ENCODE data around the gene KCNH3. TPM values are rescaled to one million over a fixed set of nuclear protein-coding genes. Genes with fewer than 3 reads are reported as not detected.

KCNH3 gene
- total and polyA plus RNA-seq, 5 donors from 2014 or later: 1.1 to 2.1 (median 1.3) TPM

GRCh38 chr12:49567302-49567610 lies 28.4 kb downstream of the KCNH3 start:
- no peaks in the 10 kb centered on the region for H3K27me3 ChIP-seq (ENCODE audit: control insufficient read depth, insufficient read depth, low read length)
- H3K36me3 Mint-ChIP-seq: peaks cover 20% of the 10 kb centered on the region
- peak overlapping the region; percentile 97 to 100 (median 98) for H3K4me3 Mint-ChIP-seq
- DNase-seq (no peak), ATAC-seq (ENCODE audit: low read depth in 2 of 2) (peak; percentile 3 to 7)
- peaks cover 60% of the 10 kb centered on the region for H3K4me1 ChIP-seq (ENCODE audit: control insufficient read depth, insufficient read depth, low read length, poor library complexity, severe bottlenecking)
- H3K36me3 ChIP-seq (ENCODE audit: control insufficient read depth, insufficient read depth, low read length): peaks cover 23% of the 10 kb centered on the region
- H3K27ac ChIP-seq (ENCODE audit: insufficient read depth, low read length, poor library complexity, severe bottlenecking): peak overlapping the region; percentile 93
- peak overlapping the region; percentile 97 to 99 (median 99) for H3K27ac Mint-ChIP-seq
- no peaks in the 10 kb centered on the region for H3K9me3 ChIP-seq (ENCODE audit: control insufficient read depth in 2 of 2, low read length in 2 of 2)
- no peaks in the 10 kb centered on the region for H3K27me3 Mint-ChIP-seq
- peak overlapping the region; percentile 96 for H3K4me3 ChIP-seq (ENCODE audit: low read depth, low read length)
- no peaks in the 10 kb centered on the region for H3K9me3 Mint-ChIP-seq
- H3K4me1 Mint-ChIP-seq: peaks cover 11 to 73% (median 40%) of the 10 kb centered on the region in 4 donors

GRCh38 chr12:49567611-49568441 lies 29.0 kb downstream of the KCNH3 start, which contains the start of gene MCRS1:
MCRS1 (minus strand) TSS chr12:49568142; CDS start chr12:49566731, 1,411 bp downstream.
- Histone ChIP-seq H3K27me3 (ENCODE audit: control insufficient read depth, insufficient read depth, low read length) (no peaks in the 10 kb centered on the region), H3K4me1 (ENCODE audit: control insufficient read depth, insufficient read depth, low read length, poor library complexity, severe bottlenecking) (peaks cover 60% of the 10 kb centered on the region), H3K27ac (ENCODE audit: insufficient read depth, low read length, poor library complexity, severe bottlenecking) (peak within 1 kb of the TSS; percentile 93), H3K9me3 (ENCODE audit: control insufficient read depth in 2 of 2, low read length in 2 of 2) (no peaks in the 10 kb centered on the region), H3K4me3 (ENCODE audit: low read depth, low read length) (peak within 1 kb of the TSS; percentile 96), H3K36me3 (ENCODE audit: control insufficient read depth, insufficient read depth, low read length) (peaks cover 17% of the 10 kb centered on the region)
- peak within 1 kb of the TSS; percentile 97 to 99 (median 99) for H3K27ac Mint-ChIP-seq
- peaks cover 14% of the 10 kb centered on the region for H3K36me3 Mint-ChIP-seq
- DNase-seq: peak; percentile 86 to 96 (median 93)
- peak; percentile 86 to 87 for ATAC-seq (ENCODE audit: low read depth in 2 of 2)
- H3K4me1 Mint-ChIP-seq: peaks cover 11 to 72% (median 39%) of the 10 kb centered on the region in 4 donors
- H3K9me3 Mint-ChIP-seq: no peaks in the 10 kb centered on the region
- H3K27me3 Mint-ChIP-seq: no peaks in the 10 kb centered on the region
- peak within 1 kb of the TSS; percentile 97 to 100 (median 98) for H3K4me3 Mint-ChIP-seq

- ATAC-seq (ENCODE audit: low read depth in 2 of 2): peak; percentile 10 to 17
- peak in 1 of 3 donors; percentile 26 for DNase-seq
- H3K9me3 Mint-ChIP-seq: no peaks in the 10 kb centered on the region
- Histone ChIP-seq H3K27ac (ENCODE audit: insufficient read depth, low read length, poor library complexity, severe bottlenecking) (peak overlapping the region; percentile 93), H3K27me3 (ENCODE audit: control insufficient read depth, insufficient read depth, low read length) (no peaks in the 10 kb centered on the region), H3K4me3 (ENCODE audit: low read depth, low read length) (peak overlapping the region; percentile 96), H3K9me3 (ENCODE audit: control insufficient read depth in 2 of 2, low read length in 2 of 2) (no peaks in the 10 kb centered on the region), H3K4me1 (ENCODE audit: control insufficient read depth, insufficient read depth, low read length, poor library complexity, severe bottlenecking) (peaks cover 60% of the 10 kb centered on the region), H3K36me3 (ENCODE audit: control insufficient read depth, insufficient read depth, low read length) (peaks cover 10% of the 10 kb centered on the region)
- H3K27ac Mint-ChIP-seq: peak overlapping the region; percentile 58 to 99 (median 99)
- H3K4me3 Mint-ChIP-seq: peak overlapping the region; percentile 97 to 100 (median 98)
- H3K4me1 Mint-ChIP-seq: peaks cover 11 to 71% (median 39%) of the 10 kb centered on the region in 4 donors
- H3K27me3 Mint-ChIP-seq: no peaks in the 10 kb centered on the region
- peaks cover 13% of the 10 kb centered on the region for H3K36me3 Mint-ChIP-seq
Measured at GRCh38 chr12:49568442-49569162, 29.8 kb downstream of the KCNH3 start.

- DNase-seq (no peak), ATAC-seq (ENCODE audit: low read depth in 2 of 2) (no peak)
- H3K9me3 ChIP-seq (ENCODE audit: control insufficient read depth in 2 of 2, low read length in 2 of 2): no peaks in the 10 kb centered on the region
- Mint-ChIP-seq H3K4me3 (no peak overlapping the region), H3K9me3 (no peaks in the 10 kb centered on the region), H3K27me3 (no peaks in the 10 kb centered on the region), H3K36me3 (peaks cover 19% of the 10 kb centered on the region), H3K27ac (no peak overlapping the region), H3K4me1 (peaks cover 9 to 22% (median 15%) of the 10 kb centered on the region in 4 donors)
- no peak overlapping the region for H3K27ac ChIP-seq (ENCODE audit: insufficient read depth, low read length, poor library complexity, severe bottlenecking)
- no peak overlapping the region for H3K4me3 ChIP-seq (ENCODE audit: low read depth, low read length)
- no peaks in the 10 kb centered on the region for H3K27me3 ChIP-seq (ENCODE audit: control insufficient read depth, insufficient read depth, low read length)
- no peaks in the 10 kb centered on the region for H3K4me1 ChIP-seq (ENCODE audit: control insufficient read depth, insufficient read depth, low read length, poor library complexity, severe bottlenecking)
- H3K36me3 ChIP-seq (ENCODE audit: control insufficient read depth, insufficient read depth, low read length): no peaks in the 10 kb centered on the region
Measured at GRCh38 chr12:49577589-49578315, 38.9 kb downstream of the KCNH3 start.

GRCh38 chr12:49578471-49579112 lies 39.8 kb downstream of the KCNH3 start:
- H3K27me3 Mint-ChIP-seq: no peaks in the 10 kb centered on the region
- H3K36me3 Mint-ChIP-seq: peaks cover 21% of the 10 kb centered on the region
- no peak overlapping the region for H3K4me3 ChIP-seq (ENCODE audit: low read depth, low read length)

GRCh38 chr12:49580572-49581535 lies 42.0 kb downstream of the KCNH3 start:
- Mint-ChIP-seq H3K27me3 (no peaks in the 10 kb centered on the region), H3K36me3 (peaks cover 31% of the 10 kb centered on the region), H3K27ac (no peak overlapping the region), H3K4me1 (peaks cover 11 to 23% (median 16%) of the 10 kb centered on the region in 4 donors), H3K9me3 (no peaks in the 10 kb centered on the region), H3K4me3 (no peak overlapping the region)
- no peaks in the 10 kb centered on the region for H3K4me1 ChIP-seq (ENCODE audit: control insufficient read depth, insufficient read depth, low read length, poor library complexity, severe bottlenecking)
- H3K36me3 ChIP-seq (ENCODE audit: control insufficient read depth, insufficient read depth, low read length): peaks cover 9% of the 10 kb centered on the region
- H3K27me3 ChIP-seq (ENCODE audit: control insufficient read depth, insufficient read depth, low read length): no peaks in the 10 kb centered on the region
- no peak overlapping the region for H3K4me3 ChIP-seq (ENCODE audit: low read depth, low read length)
- DNase-seq: peak; percentile 21 to 60 (median 35)
- no peaks in the 10 kb centered on the region for H3K9me3 ChIP-seq (ENCODE audit: control insufficient read depth in 2 of 2, low read length in 2 of 2)
- no peak overlapping the region for H3K27ac ChIP-seq (ENCODE audit: insufficient read depth, low read length, poor library complexity, severe bottlenecking)
- peak; percentile 52 to 53 for ATAC-seq (ENCODE audit: low read depth in 2 of 2)

More at GRCh38 chr12:49578471-49579112, 39.8 kb downstream of the KCNH3 start:
- no peak for ATAC-seq (ENCODE audit: low read depth in 2 of 2)
- no peak overlapping the region for H3K4me3 Mint-ChIP-seq
- no peaks in the 10 kb centered on the region for H3K36me3 ChIP-seq (ENCODE audit: control insufficient read depth, insufficient read depth, low read length)
- no peaks in the 10 kb centered on the region for H3K27me3 ChIP-seq (ENCODE audit: control insufficient read depth, insufficient read depth, low read length)
- peaks cover 9 to 21% (median 16%) of the 10 kb centered on the region in 4 donors for H3K4me1 Mint-ChIP-seq
- no peaks in the 10 kb centered on the region for H3K4me1 ChIP-seq (ENCODE audit: control insufficient read depth, insufficient read depth, low read length, poor library complexity, severe bottlenecking)
- no peak for DNase-seq
- H3K9me3 Mint-ChIP-seq: no peaks in the 10 kb centered on the region
- no peak overlapping the region for H3K27ac Mint-ChIP-seq
- H3K27ac ChIP-seq (ENCODE audit: insufficient read depth, low read length, poor library complexity, severe bottlenecking): no peak overlapping the region
- H3K9me3 ChIP-seq (ENCODE audit: control insufficient read depth in 2 of 2, low read length in 2 of 2): no peaks in the 10 kb centered on the region
